HUES6 (cell line): Measurements from ENCODE around the gene FCN3.

Experiments
- H3K27ac ChIP-seq: 2 replicates; pipeline ENCODE4 v1.7.0; 2013; ENCODE audit warnings: low read depth, mild to moderate bottlenecking, low read length, inconsistent platforms
- H3K27me3 ChIP-seq: 2 replicates; pipeline ENCODE4 v1.6.1; 2013; ENCODE audit warnings: low read length; ENCODE audit not compliant: control insufficient read depth, insufficient read depth
- H3K36me3 ChIP-seq: 2 replicates; pipeline ENCODE4 v1.6.1; 2013; ENCODE audit warnings: low read length; ENCODE audit not compliant: control insufficient read depth, insufficient read depth
- H3K4me1 ChIP-seq: 2 replicates; pipeline ENCODE4 v1.6.1; 2013; ENCODE audit warnings: low read length; ENCODE audit not compliant: control insufficient read depth, insufficient read depth
- H3K4me3 ChIP-seq: 2 replicates; pipeline ENCODE4 v1.5.1; 2013; ENCODE audit warnings: low read depth, low read length
- H3K9ac ChIP-seq: one replicate; pipeline ENCODE4 v1.6.1; 2013; ENCODE audit warnings: mild to moderate bottlenecking, low read length
- H3K9me3 ChIP-seq: 2 replicates; pipeline ENCODE4 v1.6.1; 2013; ENCODE audit warnings: low read depth, low read length; ENCODE audit not compliant: control insufficient read depth, insufficient read depth

FCN3 gene

GRCh38 chr1:27374362-27375086 is at the start of gene FCN3:
Gene FCN3 (minus strand): TSS chr1:27374824. CDS start chr1:27374818, 6 bp downstream.
- Histone ChIP-seq H3K4me3 (no peak within 1 kb of the TSS), H3K27me3 (no peaks in the 10 kb centered on the region), H3K36me3 (no peaks in the 10 kb centered on the region), H3K9me3 (no peaks in the 10 kb centered on the region), H3K27ac (no peak within 1 kb of the TSS), H3K4me1 (peaks cover 6% of the 10 kb centered on the region; the same call in 1 of the 2 replicates), H3K9ac (no peak within 1 kb of the TSS)

GRCh38 chr1:27423709-27424108 is 49.1 kb upstream of the FCN3 start:
- no peak overlapping the region for H3K27ac ChIP-seq
- H3K4me3 ChIP-seq = no peak overlapping the region
- H3K27me3 ChIP-seq = no peaks in the 10 kb centered on the region
- H3K36me3 ChIP-seq = peaks cover 26% of the 10 kb centered on the region
- no peak overlapping the region for H3K9ac ChIP-seq
- peaks cover 19% of the 10 kb centered on the region for H3K4me1 ChIP-seq
- H3K9me3 ChIP-seq = no peaks in the 10 kb centered on the region

GRCh38 chr1:27418326-27419185 is 43.9 kb upstream of the FCN3 start:
- peaks cover 49% of the 10 kb centered on the region for H3K36me3 ChIP-seq
- H3K9ac ChIP-seq = peak overlapping the region; percentile 51
- peak overlapping the region; percentile 71; the same call in 1 of the 2 replicates for H3K27ac ChIP-seq
- no peaks in the 10 kb centered on the region for H3K9me3 ChIP-seq
- no peaks in the 10 kb centered on the region for H3K27me3 ChIP-seq
- H3K4me3 ChIP-seq = no peak overlapping the region
- peaks cover 16% of the 10 kb centered on the region for H3K4me1 ChIP-seq

DNA sequence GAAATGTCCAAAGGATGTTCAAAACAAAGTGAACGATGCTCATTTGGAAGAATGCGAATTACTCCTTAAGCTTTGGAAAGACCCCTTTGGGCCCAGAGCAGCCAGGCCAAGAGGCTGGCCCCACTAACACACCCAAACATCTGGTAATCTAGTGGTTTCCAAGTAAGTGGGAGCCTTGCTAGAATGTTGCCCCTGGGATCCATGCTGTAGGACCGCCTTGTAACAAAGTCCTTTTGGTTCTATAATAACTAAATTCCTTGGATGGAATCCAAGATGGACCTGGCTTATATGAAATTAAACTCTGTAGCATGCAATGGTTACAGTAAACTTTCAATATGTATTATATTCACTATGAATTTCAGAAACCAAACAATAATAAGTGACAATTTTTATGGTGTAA is 43.1 kb upstream of the FCN3 start:
- Histone ChIP-seq H3K9me3 (no peaks in the 10 kb centered on the region), H3K9ac (no peak overlapping the region), H3K27me3 (no peaks in the 10 kb centered on the region), H3K27ac (peak overlapping the region; percentile 71; the same call in 1 of the 2 replicates), H3K4me3 (no peak overlapping the region), H3K36me3 (peaks cover 57% of the 10 kb centered on the region), H3K4me1 (peaks cover 16% of the 10 kb centered on the region)

DNA sequence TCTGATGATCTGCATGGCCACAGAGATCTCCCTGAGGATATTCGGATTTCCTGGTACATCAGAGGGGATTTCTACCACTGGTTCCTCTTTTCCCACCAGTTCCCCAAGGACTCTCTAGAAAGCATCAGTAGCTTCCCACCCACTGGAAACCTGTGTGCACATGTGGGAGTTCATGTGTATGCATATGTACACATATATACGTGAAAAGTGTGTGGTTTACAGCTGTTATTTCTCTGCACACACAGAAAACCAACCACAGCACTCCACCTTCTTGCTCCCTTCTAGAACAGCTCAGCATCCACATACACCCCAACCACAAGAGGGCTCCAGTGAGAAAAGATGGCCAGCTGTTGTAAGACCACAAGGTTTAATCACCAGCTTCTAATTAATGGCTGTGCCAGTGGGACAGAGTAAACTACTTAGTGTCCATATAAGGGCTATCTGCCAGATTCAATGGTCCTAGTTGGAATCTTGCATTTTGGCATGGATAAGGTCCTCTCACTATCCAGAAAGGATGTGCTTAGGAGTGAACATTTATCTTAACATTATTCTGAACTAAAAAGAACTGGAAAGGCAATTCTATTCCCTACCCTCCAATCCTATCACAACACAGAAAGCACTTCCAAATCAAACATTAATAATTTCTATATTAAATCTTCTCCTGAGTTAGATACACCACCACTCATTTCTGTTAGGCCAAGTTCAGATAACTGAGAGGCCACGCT is 41.9 kb upstream of the FCN3 start:
- Histone ChIP-seq H3K27ac (no peak overlapping the region), H3K36me3 (peaks cover 67% of the 10 kb centered on the region), H3K4me1 (peaks cover 16% of the 10 kb centered on the region)

GRCh38 chr1:27414091-27414490 is 39.5 kb upstream of the FCN3 start:
- no peaks in the 10 kb centered on the region for H3K27me3 ChIP-seq
- peaks cover 11% of the 10 kb centered on the region for H3K4me1 ChIP-seq
- H3K9ac ChIP-seq = no peak overlapping the region
- no peaks in the 10 kb centered on the region for H3K9me3 ChIP-seq
- H3K27ac ChIP-seq = no peak overlapping the region
- H3K36me3 ChIP-seq = peaks cover 89% of the 10 kb centered on the region
- no peak overlapping the region for H3K4me3 ChIP-seq

More for the DNA sequence above, 41.9 kb upstream of the FCN3 start:
- Histone ChIP-seq H3K4me3 (no peak overlapping the region), H3K27me3 (no peaks in the 10 kb centered on the region), H3K9me3 (no peaks in the 10 kb centered on the region), H3K9ac (no peak overlapping the region)

DNA sequence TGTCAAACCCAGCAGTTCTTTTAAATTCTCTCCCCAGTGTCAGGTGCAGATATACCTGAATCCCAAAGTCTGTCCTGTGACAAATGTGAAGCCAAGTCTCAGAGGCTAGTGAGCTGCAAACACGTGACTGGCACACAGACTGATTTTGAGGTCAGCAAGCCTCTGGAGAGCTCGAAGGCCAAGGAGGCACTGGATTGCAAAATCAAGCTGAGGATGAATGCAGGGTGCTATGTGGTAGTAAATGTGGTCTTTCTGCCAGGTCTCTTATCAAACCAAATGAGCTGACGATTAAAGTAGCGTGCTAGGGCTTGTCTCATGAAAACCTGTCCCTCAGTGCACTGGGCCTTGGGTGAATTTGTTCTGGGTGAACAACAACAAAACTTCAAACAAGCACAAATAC is 38.4 kb upstream of the FCN3 start:
- Histone ChIP-seq H3K4me1 (no peaks in the 10 kb centered on the region), H3K9me3 (no peaks in the 10 kb centered on the region), H3K9ac (no peak overlapping the region), H3K36me3 (peaks cover 93% of the 10 kb centered on the region), H3K27ac (no peak overlapping the region), H3K4me3 (no peak overlapping the region), H3K27me3 (no peaks in the 10 kb centered on the region)

GRCh38 chr1:27412502-27412901 is 37.9 kb upstream of the FCN3 start:
- Histone ChIP-seq H3K4me3 (no peak overlapping the region), H3K9me3 (no peaks in the 10 kb centered on the region), H3K9ac (no peak overlapping the region), H3K27ac (no peak overlapping the region), H3K36me3 (peaks cover 93% of the 10 kb centered on the region), H3K4me1 (no peaks in the 10 kb centered on the region), H3K27me3 (no peaks in the 10 kb centered on the region)

- Histone ChIP-seq H3K9me3 (no peaks in the 10 kb centered on the region), H3K36me3 (peaks cover 85% of the 10 kb centered on the region), H3K4me1 (peaks cover 6% of the 10 kb centered on the region), H3K27ac (no peak overlapping the region), H3K9ac (no peak overlapping the region), H3K27me3 (no peaks in the 10 kb centered on the region), H3K4me3 (no peak overlapping the region)
These were observed 36.1 kb upstream of the FCN3 start for GRCh38 chr1:27410709-27411108.

- H3K36me3 ChIP-seq = peaks cover 74% of the 10 kb centered on the region
- peaks cover 16% of the 10 kb centered on the region for H3K4me1 ChIP-seq
- no peak overlapping the region for H3K4me3 ChIP-seq
These were observed 35.0 kb upstream of the FCN3 start for GRCh38 chr1:27409669-27410068.

More at GRCh38 chr1:27409669-27410068, 35.0 kb upstream of the FCN3 start:
- H3K9me3 ChIP-seq = no peaks in the 10 kb centered on the region
- H3K27me3 ChIP-seq = no peaks in the 10 kb centered on the region
- no peak overlapping the region for H3K9ac ChIP-seq
- H3K27ac ChIP-seq = no peak overlapping the region
